GM13977 (cell line): ENCODE measurements around the gene PID1.

Source experiments
- DNase-seq: peaks from one replicate; pipeline ENCODE4 v3.0.0; 2012; ENCODE audit warnings: low spot score
- in situ Hi-C: fragments of 300-500 bp; cut with MboI; formaldehyde crosslinking; loops from one replicate; pipeline ENCODE4 v1.12.0; 2022; ENCODE audit warnings: low sequenced_read_pairs, low pct_unique_long_range_greater_than_20kb, mixed read lengths, inconsistent platforms; ENCODE audit not compliant: unreplicated experiment
- TF ChIP-seq, protein P1 (sequence below): IDR thresholded peaks from 2 replicates; pipeline ENCODE4 v1.5.1; 2012; ENCODE audit warnings: mild to moderate bottlenecking, control low read depth; ENCODE audit not compliant: insufficient read depth; ENCODE audit errors: extremely low read depth, missing control alignments

The PID1 gene

GRCh38 chr2:229111744-229112143 is 159.3 kb downstream of the PID1 start:
- DNase-seq = no peak
- in situ Hi-C loops = no loop called here
- TF ChIP-seq, protein P1, sequence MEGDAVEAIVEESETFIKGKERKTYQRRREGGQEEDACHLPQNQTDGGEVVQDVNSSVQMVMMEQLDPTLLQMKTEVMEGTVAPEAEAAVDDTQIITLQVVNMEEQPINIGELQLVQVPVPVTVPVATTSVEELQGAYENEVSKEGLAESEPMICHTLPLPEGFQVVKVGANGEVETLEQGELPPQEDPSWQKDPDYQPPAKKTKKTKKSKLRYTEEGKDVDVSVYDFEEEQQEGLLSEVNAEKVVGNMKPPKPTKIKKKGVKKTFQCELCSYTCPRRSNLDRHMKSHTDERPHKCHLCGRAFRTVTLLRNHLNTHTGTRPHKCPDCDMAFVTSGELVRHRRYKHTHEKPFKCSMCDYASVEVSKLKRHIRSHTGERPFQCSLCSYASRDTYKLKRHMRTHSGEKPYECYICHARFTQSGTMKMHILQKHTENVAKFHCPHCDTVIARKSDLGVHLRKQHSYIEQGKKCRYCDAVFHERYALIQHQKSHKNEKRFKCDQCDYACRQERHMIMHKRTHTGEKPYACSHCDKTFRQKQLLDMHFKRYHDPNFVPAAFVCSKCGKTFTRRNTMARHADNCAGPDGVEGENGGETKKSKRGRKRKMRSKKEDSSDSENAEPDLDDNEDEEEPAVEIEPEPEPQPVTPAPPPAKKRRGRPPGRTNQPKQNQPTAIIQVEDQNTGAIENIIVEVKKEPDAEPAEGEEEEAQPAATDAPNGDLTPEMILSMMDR = no peak

DNA sequence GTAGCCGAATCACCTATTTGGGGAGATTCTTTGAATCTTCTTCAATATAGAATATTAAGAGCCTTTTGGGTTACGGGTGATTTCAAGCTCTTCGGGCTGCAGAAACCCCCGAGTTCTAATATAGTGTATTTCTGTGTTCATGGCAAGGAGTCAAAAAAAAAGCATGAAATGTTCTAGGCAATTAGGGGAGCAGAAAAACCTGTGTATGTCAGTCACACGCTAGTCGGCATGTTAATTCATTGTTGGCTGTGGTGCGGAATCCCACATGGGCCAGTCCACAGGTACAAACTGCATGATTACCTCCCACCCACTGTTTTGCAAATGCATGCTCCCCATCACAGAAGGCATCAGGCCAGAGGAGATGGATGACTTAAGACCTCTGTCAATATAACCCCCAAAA is 161.9 kb downstream of the PID1 start:
- TF ChIP-seq, protein P1 = no peak
- no peak for DNase-seq
- in situ Hi-C loops = no loop called here

DNA sequence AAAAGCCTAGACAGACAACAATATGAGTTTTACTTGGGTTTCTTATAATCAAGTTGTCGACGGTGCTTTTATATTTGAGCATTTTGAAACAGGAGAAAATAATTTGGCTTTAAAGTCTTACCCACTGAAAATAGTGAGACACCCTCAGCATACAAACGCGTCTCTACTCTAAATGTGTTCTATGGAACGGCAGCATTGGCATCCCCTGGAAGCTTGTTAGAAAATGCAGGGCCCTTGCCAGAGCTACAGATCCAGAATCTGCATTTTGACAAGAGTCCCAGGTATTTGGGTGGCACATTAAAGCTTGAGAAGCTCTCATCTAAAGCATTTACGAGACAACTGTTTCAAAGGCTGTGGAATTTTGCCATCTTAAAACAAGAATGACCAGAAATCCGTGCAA is 163.5 kb downstream of the PID1 start:
- DNase-seq = no peak
- in situ Hi-C loops = no loop called here
- TF ChIP-seq, protein P1 = no peak

DNA sequence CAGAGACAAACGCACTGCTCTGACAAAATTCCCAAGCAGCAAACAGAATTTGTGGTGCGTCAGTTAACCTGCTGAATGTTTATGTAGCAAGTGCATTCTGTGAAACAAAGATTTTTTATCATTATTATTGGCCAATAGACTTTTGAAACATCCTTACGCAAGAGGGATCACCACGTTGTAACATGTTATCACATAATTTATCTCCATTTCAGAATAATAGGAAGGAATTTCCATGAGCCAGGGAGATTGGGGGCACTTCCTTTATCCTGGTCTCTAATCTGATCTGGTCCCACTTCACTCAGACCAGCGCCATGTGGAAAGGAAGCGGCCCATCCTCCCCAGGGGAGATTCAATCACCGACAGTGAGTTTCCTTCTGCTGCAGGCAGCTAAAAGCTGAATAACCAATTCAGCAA is 166.1 kb downstream of the PID1 start:
- TF ChIP-seq, protein P1 = no peak
- in situ Hi-C loops = no loop called here
- no peak for DNase-seq

DNA sequence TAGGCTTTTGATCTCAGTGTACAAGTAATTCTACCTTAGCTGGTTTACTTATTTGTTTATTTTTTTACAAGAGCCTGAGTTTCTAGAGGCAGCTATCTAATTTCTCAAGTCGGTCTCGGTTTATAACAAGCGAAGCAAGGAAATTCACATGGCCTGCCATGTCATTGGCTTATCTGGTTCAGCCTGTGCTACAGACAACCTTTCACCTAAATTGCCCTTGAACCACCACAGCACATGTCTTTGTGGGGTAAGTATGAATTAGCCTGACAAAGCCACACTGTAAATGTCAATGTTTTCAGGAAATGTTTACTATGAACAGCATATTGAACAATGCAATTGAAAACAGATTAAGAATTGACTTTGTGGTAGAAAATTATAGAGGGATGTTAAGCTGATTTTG is 167.1 kb downstream of the PID1 start:
- TF ChIP-seq, protein P1 = no peak
- DNase-seq = no peak
- in situ Hi-C loops = no loop called here

- no peak for DNase-seq
- in situ Hi-C loops = no loop called here
- TF ChIP-seq, protein P1 = no peak
Observed at GRCh38 chr2:229101314-229101713, 169.8 kb downstream of the PID1 start.

- TF ChIP-seq, protein P1 = no peak
- no peak for DNase-seq
- in situ Hi-C loops = no loop called here
Observed at GRCh38 chr2:229099231-229099630, 171.9 kb downstream of the PID1 start.
